ENCODE measurements around the gene NBPF3. TPM values are rescaled to one million over a fixed set of nuclear protein-coding genes. Genes with fewer than 3 reads are reported as not detected.

Gene NBPF3
- polyA plus RNA-seq, 2 donors = 1.1 to 2.4 TPM

- WGBS, 2 donors = 64 to 65% methylated on average over 7 of the region's 7 CpGs
- no peaks in the 10 kb centered on the region for H3K9me3 ChIP-seq (ENCODE audit: control insufficient read depth in 2 of 2, insufficient read depth in 1 of 2, low read depth in 1 of 2, low read length in 1 of 2)
- H3K4me1 ChIP-seq (ENCODE audit: control insufficient read depth in 2 of 2, insufficient read depth in 2 of 2, low read length in 1 of 2) = peaks cover 2 to 3% of the 10 kb centered on the region in 2 donors
- H3K27me3 ChIP-seq (ENCODE audit: control insufficient read depth in 1 of 2, insufficient read depth in 2 of 2, low read length in 2 of 2) = peaks cover 0 to 4% of the 10 kb centered on the region in 2 donors
- no peak overlapping the region for H3K4me3 ChIP-seq (ENCODE audit: low read depth in 1 of 2, low read length in 2 of 2)
- no peak overlapping the region for H3K27ac ChIP-seq (ENCODE audit: low read depth in 2 of 2, low read length in 1 of 2)
- no peaks in the 10 kb centered on the region for H3K36me3 ChIP-seq (ENCODE audit: control insufficient read depth in 2 of 2, insufficient read depth in 2 of 2, low read length in 1 of 2)
Observed at GRCh38 chr1:21503706-21504377, 63.9 kb downstream of the NBPF3 start.

GRCh38 chr1:21506804-21507203, 66.9 kb downstream of the NBPF3 start:
- Histone ChIP-seq H3K4me1 (ENCODE audit: control insufficient read depth in 2 of 2, insufficient read depth in 2 of 2, low read length in 1 of 2) (peaks cover 6 to 8% of the 10 kb centered on the region in 2 donors), H3K4me3 (ENCODE audit: low read depth in 1 of 2, low read length in 2 of 2) (no peak overlapping the region), H3K36me3 (ENCODE audit: control insufficient read depth in 2 of 2, insufficient read depth in 2 of 2, low read length in 1 of 2) (no peaks in the 10 kb centered on the region), H3K27me3 (ENCODE audit: control insufficient read depth in 1 of 2, insufficient read depth in 2 of 2, low read length in 2 of 2) (peaks cover 0 to 4% of the 10 kb centered on the region in 2 donors), H3K27ac (ENCODE audit: low read depth in 2 of 2, low read length in 1 of 2) (no peak overlapping the region), H3K9me3 (ENCODE audit: control insufficient read depth in 2 of 2, insufficient read depth in 1 of 2, low read depth in 1 of 2, low read length in 1 of 2) (no peaks in the 10 kb centered on the region)
- WGBS, 2 donors = 63 to 66% methylated on average over 4 of the region's 4 CpGs

GRCh38 chr1:21507511-21508270, 67.8 kb downstream of the NBPF3 start:
- Histone ChIP-seq H3K27me3 (ENCODE audit: control insufficient read depth in 1 of 2, insufficient read depth in 2 of 2, low read length in 2 of 2) (peaks cover 0 to 4% of the 10 kb centered on the region in 2 donors), H3K27ac (ENCODE audit: low read depth in 2 of 2, low read length in 1 of 2) (no peak overlapping the region), H3K4me1 (ENCODE audit: control insufficient read depth in 2 of 2, insufficient read depth in 2 of 2, low read length in 1 of 2) (peaks cover 6 to 8% of the 10 kb centered on the region in 2 donors), H3K36me3 (ENCODE audit: control insufficient read depth in 2 of 2, insufficient read depth in 2 of 2, low read length in 1 of 2) (no peaks in the 10 kb centered on the region), H3K9me3 (ENCODE audit: control insufficient read depth in 2 of 2, insufficient read depth in 1 of 2, low read depth in 1 of 2, low read length in 1 of 2) (no peaks in the 10 kb centered on the region), H3K4me3 (ENCODE audit: low read depth in 1 of 2, low read length in 2 of 2) (no peak overlapping the region)
- 91 to 93% methylated on average over 1 of the region's 1 CpG for WGBS, 2 donors

GRCh38 chr1:21508580-21509350, 68.8 kb downstream of the NBPF3 start:
- 8 to 23% methylated on average over 15 to 45 of the region's 45 CpGs for WGBS, 2 donors
- Histone ChIP-seq H3K27me3 (ENCODE audit: control insufficient read depth in 1 of 2, insufficient read depth in 2 of 2, low read length in 2 of 2) (peaks cover 0 to 4% of the 10 kb centered on the region in 2 donors), H3K9me3 (ENCODE audit: control insufficient read depth in 2 of 2, insufficient read depth in 1 of 2, low read depth in 1 of 2, low read length in 1 of 2) (no peaks in the 10 kb centered on the region), H3K4me3 (ENCODE audit: low read depth in 1 of 2, low read length in 2 of 2) (peak overlapping the region in 1 of 2 donors; percentile 17), H3K27ac (ENCODE audit: low read depth in 2 of 2, low read length in 1 of 2) (no peak overlapping the region), H3K36me3 (ENCODE audit: control insufficient read depth in 2 of 2, insufficient read depth in 2 of 2, low read length in 1 of 2) (no peaks in the 10 kb centered on the region), H3K4me1 (ENCODE audit: control insufficient read depth in 2 of 2, insufficient read depth in 2 of 2, low read length in 1 of 2) (peaks cover 6 to 8% of the 10 kb centered on the region in 2 donors)

GRCh38 chr1:21509351-21510112, 69.6 kb downstream of the NBPF3 start, which contains the start of gene ALPL:
Gene ALPL (plus strand): TSS chr1:21509423. CDS start chr1:21554082, 44,659 bp downstream.
- 8 to 10% methylated on average over 54 to 67 of the region's 67 CpGs for WGBS, 2 donors
- Histone ChIP-seq H3K27me3 (ENCODE audit: control insufficient read depth in 1 of 2, insufficient read depth in 2 of 2, low read length in 2 of 2) (peaks cover 0 to 4% of the 10 kb centered on the region in 2 donors), H3K9me3 (ENCODE audit: control insufficient read depth in 2 of 2, insufficient read depth in 1 of 2, low read depth in 1 of 2, low read length in 1 of 2) (no peaks in the 10 kb centered on the region), H3K4me1 (ENCODE audit: control insufficient read depth in 2 of 2, insufficient read depth in 2 of 2, low read length in 1 of 2) (peaks cover 6 to 8% of the 10 kb centered on the region in 2 donors), H3K36me3 (ENCODE audit: control insufficient read depth in 2 of 2, insufficient read depth in 2 of 2, low read length in 1 of 2) (no peaks in the 10 kb centered on the region), H3K4me3 (ENCODE audit: low read depth in 1 of 2, low read length in 2 of 2) (peak within 1 kb of the TSS; percentile 14 to 17), H3K27ac (ENCODE audit: low read depth in 2 of 2, low read length in 1 of 2) (no peak within 1 kb of the TSS)

GRCh38 chr1:21510113-21510493, 70.2 kb downstream of the NBPF3 start:
- WGBS, 2 donors = 54 to 61% methylated on average over 12 of the region's 12 CpGs
- Histone ChIP-seq H3K4me1 (ENCODE audit: control insufficient read depth in 2 of 2, insufficient read depth in 2 of 2, low read length in 1 of 2) (peaks cover 6 to 8% of the 10 kb centered on the region in 2 donors), H3K9me3 (ENCODE audit: control insufficient read depth in 2 of 2, insufficient read depth in 1 of 2, low read depth in 1 of 2, low read length in 1 of 2) (no peaks in the 10 kb centered on the region), H3K27me3 (ENCODE audit: control insufficient read depth in 1 of 2, insufficient read depth in 2 of 2, low read length in 2 of 2) (peaks cover 0 to 4% of the 10 kb centered on the region in 2 donors), H3K27ac (ENCODE audit: low read depth in 2 of 2, low read length in 1 of 2) (no peak overlapping the region), H3K4me3 (ENCODE audit: low read depth in 1 of 2, low read length in 2 of 2) (no peak overlapping the region), H3K36me3 (ENCODE audit: control insufficient read depth in 2 of 2, insufficient read depth in 2 of 2, low read length in 1 of 2) (no peaks in the 10 kb centered on the region)

GRCh38 chr1:21510885-21511578, 71.1 kb downstream of the NBPF3 start:
- Histone ChIP-seq H3K27ac (ENCODE audit: low read depth in 2 of 2, low read length in 1 of 2) (no peak overlapping the region), H3K4me1 (ENCODE audit: control insufficient read depth in 2 of 2, insufficient read depth in 2 of 2, low read length in 1 of 2) (peaks cover 6 to 8% of the 10 kb centered on the region in 2 donors), H3K36me3 (ENCODE audit: control insufficient read depth in 2 of 2, insufficient read depth in 2 of 2, low read length in 1 of 2) (no peaks in the 10 kb centered on the region), H3K9me3 (ENCODE audit: control insufficient read depth in 2 of 2, insufficient read depth in 1 of 2, low read depth in 1 of 2, low read length in 1 of 2) (no peaks in the 10 kb centered on the region), H3K4me3 (ENCODE audit: low read depth in 1 of 2, low read length in 2 of 2) (no peak overlapping the region), H3K27me3 (ENCODE audit: control insufficient read depth in 1 of 2, insufficient read depth in 2 of 2, low read length in 2 of 2) (peaks cover 0 to 4% of the 10 kb centered on the region in 2 donors)
- 78 to 80% methylated on average over 9 of the region's 9 CpGs for WGBS, 2 donors

- H3K4me3 ChIP-seq (ENCODE audit: low read depth in 1 of 2, low read length in 2 of 2) = no peak overlapping the region
- no peak overlapping the region for H3K27ac ChIP-seq (ENCODE audit: low read depth in 2 of 2, low read length in 1 of 2)
- peaks cover 6 to 8% of the 10 kb centered on the region in 2 donors for H3K4me1 ChIP-seq (ENCODE audit: control insufficient read depth in 2 of 2, insufficient read depth in 2 of 2, low read length in 1 of 2)
- H3K27me3 ChIP-seq (ENCODE audit: control insufficient read depth in 1 of 2, insufficient read depth in 2 of 2, low read length in 2 of 2) = peaks cover 0 to 4% of the 10 kb centered on the region in 2 donors
- 70 to 74% methylated on average over 11 of the region's 11 CpGs for WGBS, 2 donors
- H3K9me3 ChIP-seq (ENCODE audit: control insufficient read depth in 2 of 2, insufficient read depth in 1 of 2, low read depth in 1 of 2, low read length in 1 of 2) = no peaks in the 10 kb centered on the region
- H3K36me3 ChIP-seq (ENCODE audit: control insufficient read depth in 2 of 2, insufficient read depth in 2 of 2, low read length in 1 of 2) = no peaks in the 10 kb centered on the region
Observed at GRCh38 chr1:21511579-21512522, 71.9 kb downstream of the NBPF3 start.
